IMR-90 (cell line): ENCODE data around the gene KAZALD1. TPM values are rescaled to one million over a fixed set of nuclear protein-coding genes. Genes with fewer than 3 reads are reported as not detected.

Experiments
- ATAC-seq: fragments of 200-7000 bp; cut with Tn5 transposase; 2 replicates; pipeline ENCODE4 v1.9.1; 2020; ENCODE audit warnings: low read depth, mild to moderate bottlenecking, moderate library complexity
- BruUV-seq: library from RNA; stranded (reverse); fragments of 400-500 nt; replicated peaks from 2 replicates; lab custom pipeline; 2021; lab: Mats Ljungman, UMichigan
- CTCF ChIA-PET: fragments of 300-600 bp; formaldehyde crosslinking; extraction: SDS; loops from one replicate; lab custom pipeline; 2021; ENCODE audit warnings: antibody characterized with exemption; lab: Yijun Ruan, JAX
- POLR2A ChIA-PET: fragments of 300-600 bp; sonication (Branson Sonifier 250); formaldehyde crosslinking; loops from one replicate; lab custom pipeline; 2022; ENCODE audit warnings: antibody characterized with exemption; ENCODE audit not compliant: unreplicated experiment; lab: Charles Lee
- DNase-seq: peaks from one replicate; pipeline ENCODE4 v3.0.0; 2013
- H2AFZ ChIP-seq: replicated peaks from 2 replicates; pipeline ENCODE3; 2013; ENCODE audit warnings: low read length, mild to moderate bottlenecking; ENCODE audit not compliant: poor library complexity
- H2AK5ac ChIP-seq: 2 replicates; pipeline ENCODE4 v1.6.1; 2013; ENCODE audit warnings: low read depth, low read length, inconsistent platforms
- H2AK9ac ChIP-seq: replicated peaks from 2 replicates; pipeline ENCODE3; 2013; ENCODE audit warnings: mild to moderate bottlenecking, low read depth, low read length, moderate library complexity; ENCODE audit not compliant: poor library complexity
- H2BK120ac ChIP-seq: 2 replicates; pipeline ENCODE4 v1.6.1; 2013; ENCODE audit warnings: low read depth, low read length, inconsistent platforms
- H2BK15ac ChIP-seq: 3 replicates; pipeline ENCODE4 v1.6.1; 2013; ENCODE audit warnings: low read depth, low read length, inconsistent platforms
- H2BK20ac ChIP-seq: 2 replicates; pipeline ENCODE4 v1.6.1; 2013; ENCODE audit warnings: low read depth, mild to moderate bottlenecking, inconsistent platforms, low read length, moderate library complexity
- H2BK5ac ChIP-seq: 2 replicates; pipeline ENCODE4 v1.6.1; 2013; ENCODE audit warnings: mild to moderate bottlenecking, low read depth, low read length, inconsistent platforms; ENCODE audit not compliant: poor library complexity, severe bottlenecking
- H3K14ac ChIP-seq: replicated peaks from 2 replicates; pipeline ENCODE4 v1.6.1; 2013; ENCODE audit warnings: low read depth, low read length, inconsistent platforms
- H3K18ac ChIP-seq: 2 replicates; pipeline ENCODE4 v1.6.1; 2013; ENCODE audit warnings: low read depth, low read length, control low read depth
- H3K23ac ChIP-seq: 2 replicates; pipeline ENCODE4 v1.6.1; 2013; ENCODE audit warnings: low read depth, low read length, inconsistent platforms
- H3K27ac ChIP-seq: 2 replicates; pipeline ENCODE4 v1.5.1; 2013; ENCODE audit warnings: mild to moderate bottlenecking, control low read depth, low read length; ENCODE audit not compliant: insufficient read depth
- H3K27me3 ChIP-seq: 2 replicates; pipeline ENCODE4 v1.6.1; 2013; ENCODE audit warnings: low read length; ENCODE audit not compliant: control insufficient read depth, insufficient read depth
- H3K36me3 ChIP-seq: 2 replicates; pipeline ENCODE4 v1.6.1; 2013; ENCODE audit warnings: low read length, mixed read lengths; ENCODE audit not compliant: control insufficient read depth, insufficient read depth
- H3K4ac ChIP-seq: 2 replicates; pipeline ENCODE4 v1.6.1; 2013; ENCODE audit warnings: low read depth, low read length, inconsistent platforms
- H3K4me1 ChIP-seq: 2 replicates; pipeline ENCODE4 v1.6.1; 2013; ENCODE audit warnings: low read length, mixed read lengths; ENCODE audit not compliant: control insufficient read depth, insufficient read depth
- H3K4me2 ChIP-seq: 2 replicates; pipeline ENCODE4 v1.6.1; 2013; ENCODE audit warnings: low read depth, mild to moderate bottlenecking, control low read depth, low read length, moderate library complexity
- H3K4me3 ChIP-seq: 2 replicates; pipeline ENCODE4 v1.5.1; 2013; ENCODE audit warnings: low read depth, mild to moderate bottlenecking, control low read depth, low read length, moderate library complexity; ENCODE audit not compliant: insufficient read depth
- H3K56ac ChIP-seq: 2 replicates; pipeline ENCODE4 v1.6.1; 2013; ENCODE audit warnings: low read length, inconsistent platforms; ENCODE audit not compliant: insufficient read depth; ENCODE audit errors: extremely low read depth
- H3K79me1 ChIP-seq, 2 experiments: 2 replicates each; pipeline ENCODE4 v1.6.1; 2013; ENCODE audit warnings: low read length in 2 of 2, inconsistent platforms in 1 of 2, low read depth in 1 of 2
- H3K9ac ChIP-seq: 2 replicates; pipeline ENCODE4 v1.6.1; 2013; ENCODE audit warnings: low read depth, low read length, control low read depth
- H3K9me1 ChIP-seq: 2 replicates; pipeline ENCODE4 v1.6.1; 2013; ENCODE audit warnings: low read length, inconsistent platforms; ENCODE audit not compliant: insufficient read depth
- H3K9me3 ChIP-seq: 2 replicates; pipeline ENCODE4 v1.6.1; 2013; ENCODE audit warnings: low read length; ENCODE audit not compliant: control insufficient read depth, insufficient read depth
- H4K20me1 ChIP-seq: 2 replicates; pipeline ENCODE4 v1.6.1; 2013; ENCODE audit warnings: low read length, inconsistent platforms; ENCODE audit not compliant: insufficient read depth
- H4K5ac ChIP-seq: 2 replicates; pipeline ENCODE4 v1.6.1; 2013; ENCODE audit warnings: mild to moderate bottlenecking, low read depth, low read length, control low read depth
- H4K8ac ChIP-seq, 2 experiments: 2 replicates each; pipeline ENCODE4 v1.6.1; 2013; ENCODE audit warnings: low read depth in 2 of 2, low read length in 2 of 2, control low read depth in 1 of 2, inconsistent platforms in 1 of 2
- H4K91ac ChIP-seq: 2 replicates; pipeline ENCODE4 v1.6.1; 2013; ENCODE audit warnings: low read depth, low read length, inconsistent platforms; ENCODE audit not compliant: insufficient read depth
- CHD1 ChIP-seq: IDR thresholded peaks from 2 replicates; pipeline ENCODE4 v1.6.1; 2012; ENCODE audit warnings: low read depth, low read length, improper control_type of control experiment
- FOS ChIP-seq: fragments of 150-350 bp; IDR thresholded peaks from 2 replicates; pipeline ENCODE4 v1.6.1; 2016; ENCODE audit warnings: low read depth, low read length
- MXI1 ChIP-seq: IDR thresholded peaks from 2 replicates; pipeline ENCODE4 v1.6.1; 2012; ENCODE audit warnings: low read depth, mild to moderate bottlenecking, low read length, moderate library complexity, borderline replicate concordance
- NFE2L2 ChIP-seq: fragments of 150-350 bp; IDR thresholded peaks from 2 replicates; pipeline ENCODE4 v1.6.1; 2016; ENCODE audit warnings: low read depth, mild to moderate bottlenecking, low read length
- POLR2A ChIP-seq: IDR thresholded peaks from 2 replicates; pipeline ENCODE4 v1.6.1; 2012; ENCODE audit warnings: mild to moderate bottlenecking, low read depth, low read length
- RAD21 ChIP-seq: IDR thresholded peaks from 2 replicates; pipeline ENCODE4 v1.6.1; 2012; ENCODE audit warnings: low read length, improper control_type of control experiment
- RFX5 ChIP-seq: IDR thresholded peaks from 2 replicates; pipeline ENCODE4 v1.8.0; 2012; ENCODE audit warnings: low read depth, mild to moderate bottlenecking, low read length, moderate library complexity
- SMC3 ChIP-seq: fragments of 150-350 bp; IDR thresholded peaks from 2 replicates; pipeline ENCODE4 v1.6.1; 2016; ENCODE audit warnings: low read depth, mild to moderate bottlenecking, antibody characterized with exemption, low read length, moderate library complexity
- WGBS, 2 experiments: methylation state at CpG; one replicate each; pipeline versions ENCODE4 v1.1.5 to v1.1.7; 2013; ENCODE audit warnings: missing lambda C conversion rate in 2 of 2; ENCODE audit not compliant: insufficient read length in 1 of 2; ENCODE audit errors: extremely low coverage in 2 of 2; 5-methylcytosine and 5-hydroxymethylcytosine counted together
- dilution Hi-C: fragments of 300-500 bp; cut with HindIII; formaldehyde crosslinking; loops from one replicate; pipeline ENCODE4 v1.14.3; 2018; ENCODE audit warnings: low sequenced_read_pairs; ENCODE audit not compliant: unreplicated experiment
- in situ Hi-C: fragments of 300-500 bp; cut with MboI; formaldehyde crosslinking; loops from 3 replicates; pipeline ENCODE4 v1.14.3; 2019; ENCODE audit warnings: low sequenced_read_pairs, inconsistent platforms, mixed read lengths
- intact Hi-C: fragments of 100-400 bp; cut with micrococcal nuclease; formaldehyde crosslinking; loops from 2 replicates; pipeline ENCODE4 v1.10.0; 2022
- polyA plus RNA-seq, 3 experiments: library from polyadenylated mRNA; depleted of rRNA; stranded (reverse); fragments of >200 nt; gene quantifications; 2 replicates each; pipeline ENCODE4 v1.2.3, GENCODE V29; 2012; ENCODE audit warnings: low replicate concordance in 1 of 3
- total RNA-seq: library from RNA; depleted of rRNA; stranded (reverse); fragments of >200 nt; gene quantifications from 2 replicates; pipeline ENCODE4 v1.2.3, GENCODE V29; 2012
- TF ChIP-seq, protein P1 (sequence below): fragments of 150-350 bp; IDR thresholded peaks from 2 replicates; pipeline ENCODE4 v1.6.1; 2017; ENCODE audit warnings: mild to moderate bottlenecking, antibody characterized with exemption, low read length, low read depth
- TF ChIP-seq, protein P2 (sequence below): fragments of 150-350 bp; IDR thresholded peaks from 2 replicates; pipeline ENCODE4 v1.6.1; 2016; ENCODE audit warnings: low read depth, mild to moderate bottlenecking, low read length, moderate library complexity, borderline replicate concordance

The KAZALD1 gene
- total and polyA plus RNA-seq, 2 of the 4 experiments (the other 2 are of a cell fraction): 9.1 to 18.6 TPM

DNA sequence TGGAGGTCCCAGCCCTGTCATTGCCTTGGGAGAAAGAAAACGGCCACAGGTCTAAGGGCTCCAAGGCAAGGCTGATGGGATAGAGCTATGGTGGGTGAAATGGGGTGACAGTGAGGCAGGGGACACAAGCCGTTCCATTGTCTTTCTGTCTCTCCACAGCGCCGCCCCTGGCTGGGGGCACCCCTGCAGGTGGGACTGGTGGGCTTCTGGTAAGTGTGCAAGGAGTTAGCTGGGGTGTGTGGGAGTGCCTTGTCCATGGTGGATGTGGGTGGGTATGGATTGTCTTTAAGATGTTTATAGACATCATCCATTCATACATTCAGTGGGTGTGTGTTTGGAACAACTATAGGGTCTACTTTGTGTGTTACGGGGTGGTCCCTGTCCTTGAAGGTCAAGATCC, 23.3 kb upstream of the KAZALD1 start:
- ChIA-PET POLR2A (no interaction called here), CTCF (no interaction called here)
- peaks cover 49% of the 10 kb centered on the region for H3K36me3 ChIP-seq
- H3K4me3 ChIP-seq: no peak overlapping the region
- DNase-seq: no peak
- peaks cover 21 to 49% of the 10 kb centered on the region in 2 experiments for H3K79me1 ChIP-seq
- H2BK5ac ChIP-seq: no peak overlapping the region
- H2AK5ac ChIP-seq: no peak overlapping the region
- H2BK120ac ChIP-seq: no peak overlapping the region
- intact Hi-C loops: no loop called here
- no peak overlapping the region for H2AK9ac ChIP-seq
- no peaks in the 10 kb centered on the region for H3K27me3 ChIP-seq
- H3K4ac ChIP-seq: no peak overlapping the region
- no peaks in the 10 kb centered on the region for H3K9me3 ChIP-seq
- H4K91ac ChIP-seq: no peak overlapping the region
- TF ChIP-seq SMC3: no peak
- no peak for TF ChIP-seq POLR2A
- TF ChIP-seq RFX5: no peak
- no peak for TF ChIP-seq MXI1
- no peak for TF ChIP-seq FOS
- TF ChIP-seq, protein P1, sequence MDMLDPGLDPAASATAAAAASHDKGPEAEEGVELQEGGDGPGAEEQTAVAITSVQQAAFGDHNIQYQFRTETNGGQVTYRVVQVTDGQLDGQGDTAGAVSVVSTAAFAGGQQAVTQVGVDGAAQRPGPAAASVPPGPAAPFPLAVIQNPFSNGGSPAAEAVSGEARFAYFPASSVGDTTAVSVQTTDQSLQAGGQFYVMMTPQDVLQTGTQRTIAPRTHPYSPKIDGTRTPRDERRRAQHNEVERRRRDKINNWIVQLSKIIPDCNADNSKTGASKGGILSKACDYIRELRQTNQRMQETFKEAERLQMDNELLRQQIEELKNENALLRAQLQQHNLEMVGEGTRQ: no peak
- TF ChIP-seq RAD21: no peak
- TF ChIP-seq, protein P2, sequence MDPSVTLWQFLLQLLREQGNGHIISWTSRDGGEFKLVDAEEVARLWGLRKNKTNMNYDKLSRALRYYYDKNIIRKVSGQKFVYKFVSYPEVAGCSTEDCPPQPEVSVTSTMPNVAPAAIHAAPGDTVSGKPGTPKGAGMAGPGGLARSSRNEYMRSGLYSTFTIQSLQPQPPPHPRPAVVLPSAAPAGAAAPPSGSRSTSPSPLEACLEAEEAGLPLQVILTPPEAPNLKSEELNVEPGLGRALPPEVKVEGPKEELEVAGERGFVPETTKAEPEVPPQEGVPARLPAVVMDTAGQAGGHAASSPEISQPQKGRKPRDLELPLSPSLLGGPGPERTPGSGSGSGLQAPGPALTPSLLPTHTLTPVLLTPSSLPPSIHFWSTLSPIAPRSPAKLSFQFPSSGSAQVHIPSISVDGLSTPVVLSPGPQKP: no peak
- no peak for TF ChIP-seq CHD1
- no peak for TF ChIP-seq NFE2L2
- no peak overlapping the region for H3K14ac ChIP-seq
- peaks cover 9% of the 10 kb centered on the region for H3K4me1 ChIP-seq
- dilution Hi-C loops: no loop called here
- H3K56ac ChIP-seq: no peak overlapping the region
- H3K23ac ChIP-seq: no peak overlapping the region
- BruUV-seq: no TSS peak
- peaks cover 29% of the 10 kb centered on the region; the same call in 1 of the 2 replicates for H4K20me1 ChIP-seq
- in situ Hi-C loops: no loop called here
- H2AFZ ChIP-seq: no peak overlapping the region
- no peak overlapping the region for H3K27ac ChIP-seq
- H3K9ac ChIP-seq: no peak overlapping the region
- ATAC-seq: no peak
- H3K18ac ChIP-seq: no peak overlapping the region
- no peak overlapping the region for H3K4me2 ChIP-seq
- no peak overlapping the region for H2BK20ac ChIP-seq
- no peak overlapping the region for H2BK15ac ChIP-seq
- WGBS, 2 experiments: 40% methylated on average over 1 of the region's 5 CpGs; no CpG with 5 or more reads in 1 of the 2 experiments
- no peak overlapping the region for H4K5ac ChIP-seq
- peaks cover 2% of the 10 kb centered on the region; the same call in 1 of the 2 replicates for H3K9me1 ChIP-seq
- no peak overlapping the region for H4K8ac ChIP-seq
